ENCODE results near the gene ISYNA1. TPM values are rescaled to one million over a fixed set of nuclear protein-coding genes. Genes with fewer than 3 reads are reported as not detected.

The ISYNA1 gene
- total and polyA plus RNA-seq, 10 of the 15 experiments (the other 5 are each of a cell fraction or from before 2014, with no cell fraction given) = 1.9 to 37.0 (median 9.1) TPM

GRCh38 chr19:18408053-18408476 lies 29.9 kb downstream of the ISYNA1 start (continued):
- TF ChIP-seq E4F1 (IDR thresholded peaks at IDR 0.05; ENCODE audit: borderline replicate concordance, partially characterized antibody) (peak; percentile 39), GATAD2B (conservative IDR thresholded peaks at IDR 0.05; ENCODE audit: low read depth) (no peak), TCF3 (IDR thresholded peaks at IDR 0.05; ENCODE audit: borderline replicate concordance, insufficient read depth, low read depth, low read length) (peak; percentile 61; the same call in 1 of the 2 replicates), BHLHE40 (IDR thresholded peaks at IDR 0.05; ENCODE audit: borderline replicate concordance in 1 of 2, low read depth in 2 of 2, low read length in 1 of 2) (peak; percentile 86 to 93; a peak in 3 of 4 replicates), MXI1 (IDR thresholded peaks at IDR 0.05; ENCODE audit: low read depth, low read length) (peak; percentile 70; the same call in 1 of the 2 replicates), NFYB (IDR thresholded peaks at IDR 0.05; ENCODE audit: insufficient read depth, low read depth, low read length) (0 out of 2 replicates have a peak, but pooled peaks have one; percentile 30), PAX5 (IDR thresholded peaks at IDR 0.05; ENCODE audit: borderline replicate concordance, low read depth, low read length) (peak; percentile 99), ZNF687 (IDR thresholded peaks at IDR 0.05) (peak; percentile 94), SMC3 (IDR thresholded peaks at IDR 0.05; ENCODE audit: borderline replicate concordance, low read length) (peak; percentile 66; the same call in 1 of the 2 replicates), ZNF592 (IDR thresholded peaks at IDR 0.05) (peak; percentile 28; the same call in 1 of the 2 replicates), BCLAF1 (IDR thresholded peaks at IDR 0.05) (no peak), NR2F1 (conservative IDR thresholded peaks at IDR 0.05) (peak; percentile 55; the same call in 1 of the 2 replicates), RAD51 (IDR thresholded peaks at IDR 0.05) (peak; percentile 90), CHD2 (IDR thresholded peaks at IDR 0.05; ENCODE audit: borderline replicate concordance, low read depth, low read length) (peak; percentile 66; the same call in 1 of the 2 replicates), SMAD1 (IDR thresholded peaks at IDR 0.05; ENCODE audit: low read depth, partially characterized antibody) (no peak)
